PC-9 (cell line): ENCODE results near the gene SLCO4C1. TPM values are rescaled to one million over a fixed set of nuclear protein-coding genes. Genes with fewer than 3 reads are reported as not detected.

ENCODE experiments used
- BruUV-seq: library from RNA; stranded (reverse); fragments of 400-500 nt; replicated peaks from 2 replicates; lab custom pipeline; 2021; lab: Mats Ljungman, UMichigan
- CTCF ChIA-PET: fragments of 300-600 bp; sonication (Branson Sonifier 250); formaldehyde crosslinking; loops from one replicate; lab custom pipeline; 2022; ENCODE audit warnings: antibody characterized with exemption; lab: Charles Lee
- POLR2A ChIA-PET: fragments of 300-600 bp; sonication (Branson Sonifier 250); formaldehyde crosslinking; loops from one replicate; lab custom pipeline; 2022; ENCODE audit warnings: antibody characterized with exemption; ENCODE audit not compliant: unreplicated experiment; lab: Charles Lee
- DNase-seq, 2 experiments: peaks; one replicate each; pipeline versions ENCODE4 v3.0.0 to v3.0.0-alpha.2; 2015 to 2022; ENCODE audit warnings: mixed read lengths in 1 of 2
- H2AFZ ChIP-seq: fragments of 200-600 bp; sonication (generic); 2 replicates; pipeline ENCODE4 v1.8.1; 2017; ENCODE audit warnings: antibody characterized with exemption
- H3F3A ChIP-seq: fragments of 200-600 bp; sonication (generic); 2 replicates; pipeline ENCODE4 v1.8.1; 2017; ENCODE audit warnings: antibody characterized with exemption, mild to moderate bottlenecking, low read depth; ENCODE audit not compliant: insufficient read depth
- H3K27ac ChIP-seq: fragments of 200-600 bp; sonication (generic); 2 replicates; pipeline ENCODE4 v1.6.1; 2016; ENCODE audit warnings: mixed run types
- H3K27me3 ChIP-seq: fragments of 200-600 bp; sonication (generic); 2 replicates; pipeline ENCODE4 v1.6.1; 2016; ENCODE audit warnings: low read depth, mixed run types; ENCODE audit not compliant: insufficient read depth
- H3K36me3 ChIP-seq: fragments of 200-600 bp; sonication (generic); 2 replicates; pipeline ENCODE4 v1.6.1; 2016; ENCODE audit warnings: low read depth, mixed run types
- H3K4me1 ChIP-seq: fragments of 200-600 bp; sonication (generic); replicated peaks from 2 replicates; pipeline ENCODE4 v1.6.1; 2016; ENCODE audit warnings: mixed run types; ENCODE audit not compliant: insufficient read depth
- H3K4me2 ChIP-seq: fragments of 200-600 bp; sonication (generic); 2 replicates; pipeline ENCODE4 v1.6.1; 2017; ENCODE audit warnings: mixed run types
- H3K4me3 ChIP-seq: fragments of 200-600 bp; sonication (generic); 2 replicates; pipeline ENCODE4 v1.6.1; 2016; ENCODE audit warnings: mixed run types
- H3K79me2 ChIP-seq: fragments of 200-600 bp; sonication (generic); 2 replicates; pipeline ENCODE4 v1.6.1; 2017; ENCODE audit warnings: low read depth, mixed run types
- H3K9me2 ChIP-seq: fragments of 200-600 bp; sonication (generic); 2 replicates; pipeline ENCODE4 v1.8.1; 2017; ENCODE audit warnings: mild to moderate bottlenecking; ENCODE audit not compliant: insufficient read depth
- H3K9me3 ChIP-seq: fragments of 200-600 bp; sonication (generic); 2 replicates; pipeline ENCODE4 v1.8.1; 2016; ENCODE audit warnings: low read depth; ENCODE audit not compliant: insufficient read depth
- H4K20me1 ChIP-seq: fragments of 200-600 bp; sonication (generic); 2 replicates; pipeline ENCODE4 v1.8.1; 2017; ENCODE audit not compliant: insufficient read depth
- EZH2 ChIP-seq: fragments of 200-600 bp; sonication (generic); IDR thresholded peaks from 2 replicates; pipeline ENCODE4 v1.8.0; 2017; ENCODE audit warnings: antibody characterized with exemption, low read depth
- intact Hi-C: fragments of 100-400 bp; cut with micrococcal nuclease; formaldehyde crosslinking; loops from one replicate; pipeline ENCODE4 v1.10.0; 2022; ENCODE audit not compliant: unreplicated experiment
- total RNA-seq: library from RNA; stranded (reverse); gene quantifications from 2 replicates; pipeline ENCODE4 v1.2.3, GENCODE V29; 2021
- TF ChIP-seq, protein P1 (sequence below): fragments of 200-600 bp; sonication (generic); conservative IDR thresholded peaks from 2 replicates; pipeline ENCODE4 v1.6.1; 2017; ENCODE audit warnings: mixed run types, antibody characterized with exemption, mild to moderate bottlenecking, moderate library complexity

Gene SLCO4C1
- total RNA-seq, 1 experiment from 2014 or later = 2.5 TPM

DNA sequence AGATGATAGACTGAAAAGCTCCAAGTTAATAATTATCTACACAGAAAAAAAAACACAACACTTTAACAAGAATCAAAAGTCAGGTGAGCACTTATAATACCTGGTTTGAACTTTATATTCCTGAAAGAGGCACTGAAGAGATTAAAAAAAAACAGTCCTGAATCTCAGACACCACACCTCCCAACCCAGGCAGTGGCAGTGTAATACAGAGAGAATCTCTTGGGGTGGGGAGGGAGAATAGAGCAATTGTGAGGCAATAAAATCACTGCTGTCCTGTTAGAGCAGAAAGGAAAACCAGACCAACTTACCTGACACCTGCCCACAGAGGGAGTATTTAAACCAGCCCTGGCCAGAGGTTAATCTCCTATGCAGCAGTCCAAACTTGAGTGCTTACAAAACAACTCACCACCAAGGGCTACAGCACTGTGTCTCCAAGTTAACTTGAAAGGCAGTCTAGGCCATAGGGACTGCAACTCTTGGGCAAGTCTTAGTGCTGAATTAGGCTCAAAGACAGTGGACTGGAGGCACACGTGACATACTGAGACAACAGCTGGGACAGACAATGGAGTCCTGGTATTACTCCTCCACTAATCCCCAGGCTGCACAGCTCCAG lies 54.2 kb downstream of the SLCO4C1 start:
- Histone ChIP-seq H4K20me1 (no peaks in the 10 kb centered on the region), H3K9me2 (no peaks in the 10 kb centered on the region), H3K36me3 (no peaks in the 10 kb centered on the region), H3K4me3 (no peak overlapping the region), H3K79me2 (no peaks in the 10 kb centered on the region), H3K9me3 (no peaks in the 10 kb centered on the region), H3K27me3 (no peaks in the 10 kb centered on the region), H3K4me1 (no peaks in the 10 kb centered on the region), H3K27ac (no peak overlapping the region), H2AFZ (no peak overlapping the region), H3K4me2 (no peak overlapping the region), H3F3A (no peaks in the 10 kb centered on the region)
- no peak for DNase-seq
- TF ChIP-seq, protein P1, sequence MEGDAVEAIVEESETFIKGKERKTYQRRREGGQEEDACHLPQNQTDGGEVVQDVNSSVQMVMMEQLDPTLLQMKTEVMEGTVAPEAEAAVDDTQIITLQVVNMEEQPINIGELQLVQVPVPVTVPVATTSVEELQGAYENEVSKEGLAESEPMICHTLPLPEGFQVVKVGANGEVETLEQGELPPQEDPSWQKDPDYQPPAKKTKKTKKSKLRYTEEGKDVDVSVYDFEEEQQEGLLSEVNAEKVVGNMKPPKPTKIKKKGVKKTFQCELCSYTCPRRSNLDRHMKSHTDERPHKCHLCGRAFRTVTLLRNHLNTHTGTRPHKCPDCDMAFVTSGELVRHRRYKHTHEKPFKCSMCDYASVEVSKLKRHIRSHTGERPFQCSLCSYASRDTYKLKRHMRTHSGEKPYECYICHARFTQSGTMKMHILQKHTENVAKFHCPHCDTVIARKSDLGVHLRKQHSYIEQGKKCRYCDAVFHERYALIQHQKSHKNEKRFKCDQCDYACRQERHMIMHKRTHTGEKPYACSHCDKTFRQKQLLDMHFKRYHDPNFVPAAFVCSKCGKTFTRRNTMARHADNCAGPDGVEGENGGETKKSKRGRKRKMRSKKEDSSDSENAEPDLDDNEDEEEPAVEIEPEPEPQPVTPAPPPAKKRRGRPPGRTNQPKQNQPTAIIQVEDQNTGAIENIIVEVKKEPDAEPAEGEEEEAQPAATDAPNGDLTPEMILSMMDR = no peak
- TF ChIP-seq EZH2 = no peak
- intact Hi-C loops = no loop called here
- no TSS peak for BruUV-seq
- ChIA-PET POLR2A (no interaction called here), CTCF (no interaction called here)

DNA sequence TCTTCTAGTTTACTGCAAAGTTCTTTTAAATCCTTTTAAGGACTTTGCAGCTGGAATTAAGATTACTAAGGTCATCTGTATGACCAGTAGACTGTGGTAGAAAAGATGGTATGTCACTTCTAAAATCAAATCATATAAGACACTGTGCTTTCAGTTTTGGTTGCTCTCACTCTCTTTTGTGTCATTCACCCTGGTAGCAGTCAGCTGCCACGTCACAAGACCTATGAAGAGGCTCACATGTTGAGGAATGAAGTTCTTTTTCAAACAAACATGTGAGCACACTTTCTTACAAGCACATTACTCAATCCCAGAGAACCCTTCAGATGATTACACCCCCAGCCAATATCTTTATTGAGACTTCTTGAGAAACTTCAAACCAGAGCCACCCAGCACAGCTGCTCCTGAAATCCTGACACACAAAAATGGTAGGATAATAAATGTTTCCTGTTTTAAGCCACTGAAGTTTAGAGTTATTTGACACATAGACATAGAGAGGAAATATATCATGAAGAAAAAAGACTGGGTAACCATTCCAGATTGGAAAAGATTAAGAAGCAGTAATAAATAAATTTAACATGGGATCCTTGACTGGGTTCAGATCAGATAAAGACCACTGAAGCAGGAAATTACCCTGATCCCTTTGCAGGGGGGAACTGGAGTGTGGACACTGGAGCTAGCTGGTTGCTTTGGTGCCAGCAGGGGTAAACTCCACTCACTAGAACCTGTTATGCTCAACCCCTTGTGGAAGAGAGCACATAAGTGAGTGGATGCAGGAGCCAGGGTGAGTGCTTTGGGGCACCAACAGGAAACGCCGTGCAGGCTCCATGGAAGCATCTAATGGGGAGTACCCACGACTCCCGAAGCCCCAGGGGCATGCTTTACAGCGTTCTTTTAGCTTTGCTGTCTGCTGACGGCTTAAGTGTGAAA lies 64.1 kb downstream of the SLCO4C1 start:
- H3F3A ChIP-seq = no peaks in the 10 kb centered on the region
- no peaks in the 10 kb centered on the region; the same call in 1 of the 2 replicates for H3K9me2 ChIP-seq
- H3K27me3 ChIP-seq = no peaks in the 10 kb centered on the region
- no peak overlapping the region for H3K4me3 ChIP-seq
- ChIA-PET POLR2A (no interaction called here), CTCF (no interaction called here)
- H3K4me2 ChIP-seq = no peak overlapping the region
- H3K27ac ChIP-seq = no peak overlapping the region
- no peaks in the 10 kb centered on the region for H3K79me2 ChIP-seq
- H2AFZ ChIP-seq = no peak overlapping the region
- no peaks in the 10 kb centered on the region; the same call in 1 of the 2 replicates for H3K9me3 ChIP-seq
- BruUV-seq = no TSS peak
- no peaks in the 10 kb centered on the region for H3K36me3 ChIP-seq
- no peaks in the 10 kb centered on the region for H3K4me1 ChIP-seq
- no peaks in the 10 kb centered on the region for H4K20me1 ChIP-seq
- DNase-seq = no peak
- intact Hi-C loops = no loop called here
- TF ChIP-seq, protein P1 = no peak
- no peak for TF ChIP-seq EZH2

GRCh38 chr5:102229685-102230084 lies 66.4 kb downstream of the SLCO4C1 start:
- BruUV-seq = no TSS peak
- POLR2A ChIA-PET = no interaction called here
- no peaks in the 10 kb centered on the region for H3K79me2 ChIP-seq

More at GRCh38 chr5:102229685-102230084, 66.4 kb downstream of the SLCO4C1 start:
- no peak for DNase-seq
- H3K4me3 ChIP-seq = no peak overlapping the region
- no peaks in the 10 kb centered on the region; the same call in 1 of the 2 replicates for H3K9me3 ChIP-seq
- H3K4me2 ChIP-seq = no peak overlapping the region
- no peaks in the 10 kb centered on the region for H3K27me3 ChIP-seq
- H3K36me3 ChIP-seq = no peaks in the 10 kb centered on the region
- H2AFZ ChIP-seq = no peak overlapping the region
- H3K27ac ChIP-seq = no peak overlapping the region
- no peak for TF ChIP-seq EZH2
- TF ChIP-seq, protein P1 = no peak
- H4K20me1 ChIP-seq = no peaks in the 10 kb centered on the region
- CTCF ChIA-PET = no interaction called here
- H3K9me2 ChIP-seq = no peaks in the 10 kb centered on the region; the same call in 1 of the 2 replicates
- no peaks in the 10 kb centered on the region for H3F3A ChIP-seq
- intact Hi-C loops = no loop called here
- no peaks in the 10 kb centered on the region for H3K4me1 ChIP-seq
